ENCODE measurements around the gene SIRPA.

DNA sequence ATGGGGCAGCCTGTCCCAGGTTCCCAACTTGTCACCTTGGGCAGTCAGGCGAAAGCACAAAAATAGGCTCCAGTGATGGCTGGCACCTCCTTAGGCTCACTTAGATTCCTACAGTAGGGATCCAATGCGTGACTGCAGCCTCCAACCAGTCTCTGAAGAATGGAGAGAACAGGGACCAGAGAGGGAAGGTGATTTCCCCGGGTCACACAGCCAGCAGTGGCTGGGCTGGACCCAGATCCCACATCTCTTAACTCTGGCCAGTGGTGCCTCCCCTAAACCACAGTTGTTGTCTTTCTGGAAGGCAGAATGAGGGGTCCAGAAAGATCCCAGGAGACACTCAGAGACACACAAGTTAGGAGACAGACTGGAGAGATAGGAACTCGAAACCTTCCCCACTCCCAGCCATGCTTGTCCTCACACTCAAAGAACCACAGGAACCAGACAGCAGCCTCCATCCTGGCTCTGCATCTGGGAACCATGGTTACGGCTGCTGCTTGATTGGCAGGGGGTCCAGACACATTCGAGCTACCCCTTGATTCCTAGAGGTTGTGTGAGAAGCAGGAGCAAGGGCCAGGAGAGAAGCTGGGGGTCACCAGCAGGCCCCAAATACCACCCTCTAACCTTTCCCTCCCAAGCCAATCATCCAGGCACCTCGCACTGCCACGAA, 33.1 kb upstream of the SIRPA start:
- TF ChIP-seq POLR2AphosphoS5 (IDR thresholded peaks at IDR 0.05; ENCODE audit: low read depth) = no peak
- TF ChIP-seq, protein P1, sequence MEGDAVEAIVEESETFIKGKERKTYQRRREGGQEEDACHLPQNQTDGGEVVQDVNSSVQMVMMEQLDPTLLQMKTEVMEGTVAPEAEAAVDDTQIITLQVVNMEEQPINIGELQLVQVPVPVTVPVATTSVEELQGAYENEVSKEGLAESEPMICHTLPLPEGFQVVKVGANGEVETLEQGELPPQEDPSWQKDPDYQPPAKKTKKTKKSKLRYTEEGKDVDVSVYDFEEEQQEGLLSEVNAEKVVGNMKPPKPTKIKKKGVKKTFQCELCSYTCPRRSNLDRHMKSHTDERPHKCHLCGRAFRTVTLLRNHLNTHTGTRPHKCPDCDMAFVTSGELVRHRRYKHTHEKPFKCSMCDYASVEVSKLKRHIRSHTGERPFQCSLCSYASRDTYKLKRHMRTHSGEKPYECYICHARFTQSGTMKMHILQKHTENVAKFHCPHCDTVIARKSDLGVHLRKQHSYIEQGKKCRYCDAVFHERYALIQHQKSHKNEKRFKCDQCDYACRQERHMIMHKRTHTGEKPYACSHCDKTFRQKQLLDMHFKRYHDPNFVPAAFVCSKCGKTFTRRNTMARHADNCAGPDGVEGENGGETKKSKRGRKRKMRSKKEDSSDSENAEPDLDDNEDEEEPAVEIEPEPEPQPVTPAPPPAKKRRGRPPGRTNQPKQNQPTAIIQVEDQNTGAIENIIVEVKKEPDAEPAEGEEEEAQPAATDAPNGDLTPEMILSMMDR (IDR thresholded peaks at IDR 0.05; ENCODE audit: insufficient read depth, low read length) = no peak

Measured in HL-60 (cell line).